ENCODE results near the gene TTC39B.
"Not testable (repeated sequence)": the region's sequence is repeated elsewhere in the genome, so short reads cannot be mapped to it uniquely, and the experiment has no call there.

Gene TTC39B

GRCh38 chr9:15322695-15323094, 15.7 kb upstream of the TTC39B start:
- not testable (repeated sequence) for H3K4me3 Mint-ChIP-seq; ATAC-seq (replicated peaks; ENCODE audit: extremely low read depth, poor library complexity, severe bottlenecking); H3K4me1 Mint-ChIP-seq; H3K36me3 Mint-ChIP-seq (ENCODE audit: insufficient read depth); DNase-seq (ENCODE audit: low spot score in 2 of 2); H3K27ac Mint-ChIP-seq (ENCODE audit: low read depth)
- H3K27me3 Mint-ChIP-seq, result peaks cover 10% of the 10 kb centered on the region
- H3K9me3 Mint-ChIP-seq, result peaks cover 13% of the 10 kb centered on the region

DNA sequence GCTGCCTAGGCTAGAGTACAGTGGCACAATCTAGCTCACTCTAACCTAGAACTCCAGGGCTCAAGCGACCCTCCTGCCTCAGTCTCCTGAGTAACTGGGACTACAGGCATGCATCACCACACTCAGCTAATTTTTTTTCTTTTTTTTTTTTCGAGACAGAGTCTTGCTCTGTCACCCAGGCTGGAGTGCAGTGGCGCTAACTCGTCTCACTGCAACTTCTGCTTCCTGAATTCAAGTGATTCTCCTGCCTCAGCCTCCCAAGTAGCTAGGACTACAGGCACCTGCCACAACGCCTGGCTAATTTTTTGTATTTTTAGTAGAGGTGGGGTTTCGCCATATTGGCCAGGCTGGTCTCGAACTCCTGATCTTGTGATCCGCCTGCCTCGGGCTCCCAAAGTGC, 12.6 kb upstream of the TTC39B start:
- not testable (repeated sequence) for H3K27ac Mint-ChIP-seq (ENCODE audit: low read depth); H3K36me3 Mint-ChIP-seq (ENCODE audit: insufficient read depth)

DNA sequence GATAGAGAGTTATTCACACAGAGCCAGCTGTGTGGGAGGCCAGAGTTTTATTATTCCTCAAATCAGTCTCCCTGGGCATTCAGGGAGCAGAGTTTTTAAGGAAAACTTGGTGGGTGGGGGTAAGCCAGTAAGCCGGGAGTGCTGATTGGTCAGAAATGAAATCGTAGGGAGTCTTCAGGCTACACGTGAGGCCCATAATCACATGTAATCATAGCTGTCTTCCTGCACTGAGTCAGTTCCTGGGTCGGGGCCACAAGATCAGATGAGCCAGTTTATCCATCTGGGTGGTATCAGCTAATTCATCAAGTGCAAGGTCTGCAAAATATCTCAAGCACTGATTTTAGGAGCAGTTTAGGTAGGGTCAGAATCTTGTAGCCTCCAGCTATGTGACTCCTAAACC, 10.8 kb upstream of the TTC39B start:
- H3K4me1 Mint-ChIP-seq, result no peaks in the 10 kb centered on the region
- no peaks in the 10 kb centered on the region for H3K36me3 Mint-ChIP-seq (ENCODE audit: insufficient read depth)
- no peak overlapping the region for H3K27ac Mint-ChIP-seq (ENCODE audit: low read depth)
- no peak overlapping the region for H3K4me3 Mint-ChIP-seq
- H3K27me3 Mint-ChIP-seq, result no peaks in the 10 kb centered on the region
- no peak for ATAC-seq (replicated peaks; ENCODE audit: extremely low read depth, poor library complexity, severe bottlenecking)
- DNase-seq (ENCODE audit: low spot score in 2 of 2), result no peak
- peaks cover 7% of the 10 kb centered on the region for H3K9me3 Mint-ChIP-seq

More for the DNA sequence above, 12.6 kb upstream of the TTC39B start:
- not testable (repeated sequence) for ATAC-seq (replicated peaks; ENCODE audit: extremely low read depth, poor library complexity, severe bottlenecking); H3K4me3 Mint-ChIP-seq; DNase-seq (ENCODE audit: low spot score in 2 of 2); H3K4me1 Mint-ChIP-seq
- Mint-ChIP-seq H3K9me3 (peaks cover 13% of the 10 kb centered on the region), H3K27me3 (peaks cover 10% of the 10 kb centered on the region)

GRCh38 chr9:15311607-15312006, 4.6 kb upstream of the TTC39B start:
- H3K36me3 Mint-ChIP-seq (ENCODE audit: insufficient read depth), result peaks cover 5% of the 10 kb centered on the region
- H3K9me3 Mint-ChIP-seq, result no peaks in the 10 kb centered on the region
- no peak for ATAC-seq (replicated peaks; ENCODE audit: extremely low read depth, poor library complexity, severe bottlenecking)
- no peak overlapping the region for H3K4me3 Mint-ChIP-seq
- no peaks in the 10 kb centered on the region for H3K27me3 Mint-ChIP-seq
- DNase-seq (ENCODE audit: low spot score in 2 of 2), result no peak
- peaks cover 24% of the 10 kb centered on the region for H3K4me1 Mint-ChIP-seq
- no peak overlapping the region for H3K27ac Mint-ChIP-seq (ENCODE audit: low read depth)

DNA sequence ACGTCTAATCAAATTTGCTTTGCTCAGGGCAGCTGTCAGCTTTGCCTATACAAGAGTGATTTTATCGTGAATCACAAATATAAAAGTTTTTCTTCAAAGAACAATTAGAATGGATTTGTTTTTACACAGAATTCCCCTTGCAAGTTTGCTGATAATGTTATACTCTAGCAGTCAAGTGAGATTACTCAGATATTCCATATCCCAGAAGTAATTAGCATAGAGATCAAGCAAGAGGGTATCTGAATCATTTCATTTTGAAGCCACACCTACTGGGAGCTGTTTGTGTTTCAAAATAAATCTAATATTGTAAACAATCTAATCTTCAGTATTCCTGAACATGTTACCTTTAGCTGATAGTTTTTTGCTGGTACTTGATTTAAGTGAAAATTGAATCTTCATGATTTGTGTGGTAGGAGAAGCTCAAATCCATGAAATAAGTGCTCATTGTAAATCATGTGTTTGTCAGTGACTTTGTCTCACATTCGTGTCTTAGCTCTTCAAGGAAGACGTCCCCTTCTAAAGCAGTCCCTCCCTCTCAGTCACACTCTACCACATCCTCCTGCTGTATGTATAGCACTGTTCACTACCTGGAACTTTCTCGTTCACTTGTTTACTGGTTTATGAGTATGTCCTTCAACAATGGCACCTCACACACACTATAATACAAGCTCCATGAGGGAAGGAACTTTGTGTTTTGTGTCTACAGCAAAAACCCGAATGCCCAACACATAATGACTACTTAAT, 3.3 kb upstream of the TTC39B start:
- Mint-ChIP-seq H3K27me3 (no peaks in the 10 kb centered on the region), H3K9me3 (no peaks in the 10 kb centered on the region), H3K27ac (ENCODE audit: low read depth) (peak overlapping the region; percentile 56), H3K4me3 (no peak overlapping the region), H3K4me1 (peaks cover 33% of the 10 kb centered on the region), H3K36me3 (ENCODE audit: insufficient read depth) (peaks cover 6% of the 10 kb centered on the region)
- DNase-seq (ENCODE audit: low spot score in 2 of 2) (no peak), ATAC-seq (replicated peaks; ENCODE audit: extremely low read depth, poor library complexity, severe bottlenecking) (peak; percentile 57)

- Mint-ChIP-seq H3K9me3 (no peaks in the 10 kb centered on the region), H3K4me3 (peak overlapping the region; percentile 98), H3K27me3 (no peaks in the 10 kb centered on the region), H3K4me1 (peaks cover 46% of the 10 kb centered on the region), H3K36me3 (ENCODE audit: insufficient read depth) (peaks cover 6% of the 10 kb centered on the region), H3K27ac (ENCODE audit: low read depth) (peak overlapping the region; percentile 80)
- no peak for DNase-seq (ENCODE audit: low spot score in 2 of 2)
- no peak for ATAC-seq (replicated peaks; ENCODE audit: extremely low read depth, poor library complexity, severe bottlenecking)
Observed at GRCh38 chr9:15308511-15308910, 1.5 kb upstream of the TTC39B start.

- H3K4me1 Mint-ChIP-seq, result peaks cover 46% of the 10 kb centered on the region
- no peaks in the 10 kb centered on the region for H3K9me3 Mint-ChIP-seq
- peak overlapping the region; percentile 98 for H3K4me3 Mint-ChIP-seq
- peak; percentile 1 for ATAC-seq (replicated peaks; ENCODE audit: extremely low read depth, poor library complexity, severe bottlenecking)
- H3K27ac Mint-ChIP-seq (ENCODE audit: low read depth), result peak overlapping the region; percentile 80
- no peaks in the 10 kb centered on the region for H3K27me3 Mint-ChIP-seq
- DNase-seq (ENCODE audit: low spot score in 2 of 2), result no peak
- H3K36me3 Mint-ChIP-seq (ENCODE audit: insufficient read depth), result peaks cover 6% of the 10 kb centered on the region
Observed at GRCh38 chr9:15307523-15307841, 466 bp upstream of the TTC39B start.

DNA sequence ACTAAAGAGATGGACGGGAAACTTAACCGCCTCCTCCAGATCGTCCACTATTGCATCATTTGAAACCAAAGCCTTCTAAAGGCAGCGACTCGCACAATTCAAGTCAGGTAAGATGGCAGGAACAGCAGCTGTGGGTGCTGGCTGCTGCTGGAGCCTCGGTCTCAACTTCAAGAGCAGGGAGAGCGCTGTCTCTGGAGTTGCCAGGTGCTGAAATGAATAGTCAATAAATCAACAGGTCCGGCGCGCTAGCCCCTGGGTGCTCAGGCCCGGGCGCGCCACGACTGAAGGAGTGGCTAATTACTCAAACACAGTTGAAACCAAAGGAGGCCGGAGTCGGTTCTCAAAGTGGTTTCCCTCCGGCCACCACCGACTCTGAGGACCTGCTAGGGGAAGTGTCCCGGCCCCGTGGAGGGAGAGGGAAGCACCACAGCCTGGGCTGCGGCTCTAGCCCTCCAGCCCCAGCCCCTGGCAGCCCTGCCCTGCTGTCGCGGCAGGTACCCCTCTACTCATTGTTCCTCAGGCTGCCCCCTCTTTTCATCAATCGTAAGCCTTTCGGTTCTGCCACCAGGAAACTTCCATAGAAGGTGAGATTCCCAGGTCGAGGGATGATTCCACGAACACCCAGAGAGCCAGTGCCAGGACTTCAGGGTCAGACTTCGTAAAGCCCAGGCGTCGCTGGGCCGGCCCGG, 804 bp downstream of the TTC39B start:
- DNase-seq (ENCODE audit: low spot score in 2 of 2) (peak; percentile 18 to 33), ATAC-seq (replicated peaks; ENCODE audit: extremely low read depth, poor library complexity, severe bottlenecking) (peak; percentile 42)
- H3K36me3 Mint-ChIP-seq (ENCODE audit: insufficient read depth), result peaks cover 8% of the 10 kb centered on the region
- peak overlapping the region; percentile 80 for H3K27ac Mint-ChIP-seq (ENCODE audit: low read depth)
- H3K27me3 Mint-ChIP-seq, result no peaks in the 10 kb centered on the region
- H3K4me1 Mint-ChIP-seq, result peaks cover 43% of the 10 kb centered on the region
- H3K9me3 Mint-ChIP-seq, result no peaks in the 10 kb centered on the region
- H3K4me3 Mint-ChIP-seq, result peak overlapping the region; percentile 98

DNA sequence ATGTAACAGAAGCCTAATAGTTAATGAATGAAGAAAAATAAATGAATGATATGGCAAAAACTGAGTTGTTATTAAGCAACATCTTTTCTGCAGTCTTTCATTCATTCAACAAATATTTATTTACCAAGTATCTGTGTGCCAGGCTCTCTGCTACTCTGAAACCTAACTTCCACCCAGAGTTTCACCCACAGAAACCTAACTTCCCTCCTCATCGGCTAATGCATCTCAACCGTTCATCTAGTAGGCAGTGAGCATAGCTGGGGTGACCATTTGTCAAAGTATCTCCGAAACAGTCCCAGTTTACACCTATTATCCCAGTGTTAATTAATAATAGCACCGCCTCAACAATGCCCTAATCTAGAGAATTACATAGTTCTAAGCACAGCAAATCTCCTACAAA, 1.5 kb downstream of the TTC39B start:
- Mint-ChIP-seq H3K27ac (ENCODE audit: low read depth) (peak overlapping the region; percentile 80), H3K4me1 (peaks cover 45% of the 10 kb centered on the region), H3K27me3 (no peaks in the 10 kb centered on the region), H3K4me3 (peak overlapping the region; percentile 98), H3K9me3 (no peaks in the 10 kb centered on the region), H3K36me3 (ENCODE audit: insufficient read depth) (peaks cover 8% of the 10 kb centered on the region)
- no peak for DNase-seq (ENCODE audit: low spot score in 2 of 2)
- ATAC-seq (replicated peaks; ENCODE audit: extremely low read depth, poor library complexity, severe bottlenecking), result no peak

GRCh38 chr9:15304632-15305031, 2.4 kb downstream of the TTC39B start:
- Mint-ChIP-seq H3K4me3 (peak overlapping the region; percentile 98), H3K9me3 (no peaks in the 10 kb centered on the region), H3K36me3 (ENCODE audit: insufficient read depth) (peaks cover 8% of the 10 kb centered on the region), H3K27me3 (no peaks in the 10 kb centered on the region), H3K4me1 (peaks cover 50% of the 10 kb centered on the region), H3K27ac (ENCODE audit: low read depth) (no peak overlapping the region)
- DNase-seq (ENCODE audit: low spot score in 2 of 2), result no peak
- ATAC-seq (replicated peaks; ENCODE audit: extremely low read depth, poor library complexity, severe bottlenecking), result no peak

GRCh38 chr9:15300218-15300617, 6.8 kb downstream of the TTC39B start:
- DNase-seq (ENCODE audit: low spot score in 2 of 2) (no peak), ATAC-seq (replicated peaks; ENCODE audit: extremely low read depth, poor library complexity, severe bottlenecking) (no peak)
- Mint-ChIP-seq H3K4me1 (peaks cover 71% of the 10 kb centered on the region), H3K27me3 (no peaks in the 10 kb centered on the region), H3K27ac (ENCODE audit: low read depth) (peak overlapping the region; percentile 98), H3K36me3 (ENCODE audit: insufficient read depth) (peaks cover 15% of the 10 kb centered on the region), H3K4me3 (peak overlapping the region; percentile 76), H3K9me3 (no peaks in the 10 kb centered on the region)

DNA sequence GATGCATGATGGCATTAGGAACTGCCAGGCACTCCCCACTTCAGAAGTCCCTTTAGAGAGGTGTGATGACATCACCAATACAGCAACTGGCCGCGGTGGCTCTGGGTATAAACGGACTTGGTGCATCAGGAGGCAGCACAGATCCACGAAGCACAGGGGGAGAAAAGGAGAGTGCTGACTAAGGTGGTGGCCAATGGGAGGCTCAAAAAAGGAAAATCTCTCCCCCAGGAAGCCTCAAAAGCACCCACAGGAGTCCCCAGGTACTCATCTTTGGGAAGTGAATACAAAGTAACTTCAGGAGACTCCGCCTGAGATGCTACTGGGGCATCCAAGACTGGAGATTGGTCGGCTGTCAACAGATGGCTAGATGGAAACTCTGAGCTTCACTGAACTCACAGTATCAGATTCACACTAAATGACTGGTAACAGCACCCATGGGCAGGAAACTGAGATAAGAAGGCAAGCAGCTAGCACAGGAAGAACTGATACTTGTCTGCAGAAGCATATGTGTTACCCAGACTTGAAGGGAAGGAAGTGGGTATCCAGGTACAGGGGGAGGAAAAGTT, 7.6 kb downstream of the TTC39B start:
- H3K27ac Mint-ChIP-seq (ENCODE audit: low read depth), result peak overlapping the region; percentile 98
- peak; percentile 90 for ATAC-seq (replicated peaks; ENCODE audit: extremely low read depth, poor library complexity, severe bottlenecking)
- no peaks in the 10 kb centered on the region for H3K27me3 Mint-ChIP-seq
- DNase-seq (ENCODE audit: low spot score in 2 of 2), result peak; percentile 17 to 51
- H3K4me3 Mint-ChIP-seq, result peak overlapping the region; percentile 76
- H3K4me1 Mint-ChIP-seq, result peaks cover 70% of the 10 kb centered on the region
- H3K36me3 Mint-ChIP-seq (ENCODE audit: insufficient read depth), result peaks cover 15% of the 10 kb centered on the region
- no peaks in the 10 kb centered on the region for H3K9me3 Mint-ChIP-seq

- H3K4me1 Mint-ChIP-seq, result peaks cover 76% of the 10 kb centered on the region
- no peak for ATAC-seq (replicated peaks; ENCODE audit: extremely low read depth, poor library complexity, severe bottlenecking)
- DNase-seq (ENCODE audit: low spot score in 2 of 2), result no peak
- H3K9me3 Mint-ChIP-seq, result no peaks in the 10 kb centered on the region
- peak overlapping the region; percentile 98 for H3K27ac Mint-ChIP-seq (ENCODE audit: low read depth)
- H3K36me3 Mint-ChIP-seq (ENCODE audit: insufficient read depth), result peaks cover 15% of the 10 kb centered on the region
- no peaks in the 10 kb centered on the region for H3K27me3 Mint-ChIP-seq
- peak overlapping the region; percentile 76 for H3K4me3 Mint-ChIP-seq
Observed at GRCh38 chr9:15298362-15298761, 8.7 kb downstream of the TTC39B start.
